Gastrocnemius medialis (tissue), 4 donors: ENCODE measurements around the gene GLI2. TPM values are rescaled to one million over a fixed set of nuclear protein-coding genes. Genes with fewer than 3 reads are reported as not detected.

Source experiments
- ATAC-seq, 2 donors: fragments of 150-250 bp; one replicate each; pipeline ENCODE4 v1.9.1; 2016
- DNase-seq, 2 donors: peaks; one replicate each; pipeline ENCODE4 v3.0.0-alpha.2; 2019
- H3K27ac ChIP-seq, 4 donors: fragments of 200-600 bp; sonication (generic); 1 replicate in 1 of 4; 2 replicates in 3 of 4; pipeline ENCODE4 v1.5.1; 2016 to 2018; ENCODE audit warnings: mild to moderate bottlenecking in 2 of 4, moderate library complexity in 1 of 4
- H3K27me3 ChIP-seq, 3 donors: fragments of 200-600 bp; sonication (generic) in 2 of 3; 1 replicate in 1 of 3; 2 replicates in 2 of 3; pipeline versions ENCODE4 v1.5.1 to v1.6.0; 2016 to 2019; ENCODE audit warnings: mild to moderate bottlenecking in 1 of 3, moderate library complexity in 1 of 3
- H3K36me3 ChIP-seq, 2 donors: fragments of 200-600 bp; sonication (generic) in 1 of 2; one replicate each; pipeline ENCODE4 v1.5.1; 2017 to 2018
- H3K4me1 ChIP-seq, 2 donors: fragments of 200-600 bp; sonication (generic) in 1 of 2; one replicate each; pipeline ENCODE4 v1.5.1; 2016 to 2017; ENCODE audit warnings: mild to moderate bottlenecking in 2 of 2
- H3K4me3 ChIP-seq, 4 donors: fragments of 200-600 bp; sonication (generic) in 3 of 4; 1 replicate in 1 of 4; 2 replicates in 3 of 4; pipeline ENCODE4 v1.5.1; 2016 to 2019; ENCODE audit warnings: mild to moderate bottlenecking in 2 of 4
- H3K9me3 ChIP-seq, 3 donors: fragments of 200-600 bp; sonication (generic) in 2 of 3; 1 replicate in 1 of 3; 2 replicates in 2 of 3; pipeline ENCODE4 v1.5.1; 2016 to 2019
- CTCF ChIP-seq, 5 experiments: fragments of 450-650 bp in 3 of 5; fragments of 200-600 bp in 2 of 5; sonication (generic) in 2 of 5; IDR thresholded peaks in 4 of 5; conservative IDR thresholded peaks in 1 of 5; 1 replicate in 4 of 5; 2 replicates in 1 of 5; pipeline ENCODE4 v1.5.1; 2016 to 2019; ENCODE audit warnings: antibody characterized with exemption in 5 of 5, mild to moderate bottlenecking in 3 of 5, moderate library complexity in 3 of 5
- POLR2A ChIP-seq, 2 donors: fragments of 450-650 bp; IDR thresholded peaks; one replicate each; pipeline ENCODE4 v1.6.1; 2017; ENCODE audit warnings: antibody characterized with exemption in 2 of 2, mild to moderate bottlenecking in 2 of 2, moderate library complexity in 2 of 2
- in situ Hi-C, 4 donors: fragments of 200-750 bp; cut with MboI; loops; one replicate each; pipeline versions ENCODE4 v1.15.0 to v1.8.0; 2017; ENCODE audit warnings: low sequenced_read_pairs in 4 of 4
- intact Hi-C: fragments of 100-400 bp; cut with DNase I; formaldehyde crosslinking; loops from one replicate; pipeline ENCODE4 v1.15.1; 2023; ENCODE audit warnings: low total_unique reads
- total RNA-seq, 4 donors: library from RNA; depleted of rRNA; stranded (reverse); fragments of >200 nt; gene quantifications; one replicate each; pipeline versions ENCODE4 v1.1.0 to v1.2.3, GENCODE V29; 2016

The GLI2 gene
- total RNA-seq, 4 donors from 2014 or later: 0.27 to 0.49 (median 0.29) TPM

- H3K27me3 ChIP-seq: peaks cover 0 to 8% (median 4%) of the 10 kb centered on the region in 3 donors
- intact Hi-C loops: no loop called here
Observed at GRCh38 chr2:120690521-120690920, 45.1 kb upstream of the GLI2 start.

GRCh38 chr2:120691410-120691809 is 44.3 kb upstream of the GLI2 start:
- ATAC-seq (no peak), DNase-seq (no peak)
- in situ Hi-C loops: loop anchor here in 2 of 4 donors (5.0 to 25.0 kb wide), 2 partner anchors 386 to 979 kb away; no protein-coding TSS in a partner anchor
- no peak for TF ChIP-seq CTCF (IDR thresholded peaks at IDR 0.05 in 4 of 5, conservative IDR thresholded peaks at IDR 0.05 in 1 of 5)
- TF ChIP-seq POLR2A (IDR thresholded peaks at IDR 0.05): no peak
- Histone ChIP-seq H3K4me3 (no peak overlapping the region), H3K27ac (no peak overlapping the region), H3K27me3 (peaks cover 0 to 8% (median 4%) of the 10 kb centered on the region in 3 donors), H3K9me3 (no peaks in the 10 kb centered on the region), H3K4me1 (no peaks in the 10 kb centered on the region), H3K36me3 (no peaks in the 10 kb centered on the region)
- intact Hi-C loops: no loop called here

More at GRCh38 chr2:120690521-120690920, 45.1 kb upstream of the GLI2 start:
- TF ChIP-seq POLR2A (IDR thresholded peaks at IDR 0.05) (no peak), CTCF (IDR thresholded peaks at IDR 0.05 in 4 of 5, conservative IDR thresholded peaks at IDR 0.05 in 1 of 5) (no peak)
- in situ Hi-C loops: loop anchor here in 2 of 4 donors (5.0 to 25.0 kb wide), 2 partner anchors 387 to 978 kb away; no protein-coding TSS in a partner anchor
- Histone ChIP-seq H3K4me3 (no peak overlapping the region), H3K9me3 (no peaks in the 10 kb centered on the region), H3K36me3 (no peaks in the 10 kb centered on the region), H3K27ac (no peak overlapping the region), H3K4me1 (no peaks in the 10 kb centered on the region)
- DNase-seq (no peak), ATAC-seq (no peak)

- H3K4me3 ChIP-seq: no peak overlapping the region
- in situ Hi-C loops: loop anchor here in 2 of 4 donors (5.0 to 25.0 kb wide), 2 partner anchors 385 to 980 kb away; no protein-coding TSS in a partner anchor
- intact Hi-C loops: no loop called here
- H3K36me3 ChIP-seq: no peaks in the 10 kb centered on the region
- H3K27me3 ChIP-seq: peaks cover 0 to 8% (median 8%) of the 10 kb centered on the region in 3 donors
- H3K9me3 ChIP-seq: no peaks in the 10 kb centered on the region
- TF ChIP-seq CTCF (IDR thresholded peaks at IDR 0.05 in 4 of 5, conservative IDR thresholded peaks at IDR 0.05 in 1 of 5): no peak
- no peak for TF ChIP-seq POLR2A (IDR thresholded peaks at IDR 0.05)
- no peak for ATAC-seq
- H3K27ac ChIP-seq: no peak overlapping the region
- no peaks in the 10 kb centered on the region for H3K4me1 ChIP-seq
- DNase-seq: no peak
Observed at GRCh38 chr2:120692691-120693090, 43.0 kb upstream of the GLI2 start.

GRCh38 chr2:120693121-120693520 is 42.5 kb upstream of the GLI2 start:
- TF ChIP-seq POLR2A (IDR thresholded peaks at IDR 0.05): no peak
- no peak for TF ChIP-seq CTCF (IDR thresholded peaks at IDR 0.05 in 4 of 5, conservative IDR thresholded peaks at IDR 0.05 in 1 of 5)
- in situ Hi-C loops (loop anchor here in 2 of 4 donors (5.0 to 25.0 kb wide), 2 partner anchors 384 to 981 kb away; no protein-coding TSS in a partner anchor), intact Hi-C loops (no loop called here)
- no peak for ATAC-seq
- H3K9me3 ChIP-seq: no peaks in the 10 kb centered on the region
- H3K27me3 ChIP-seq: peaks cover 0 to 8% (median 8%) of the 10 kb centered on the region in 3 donors
- no peak overlapping the region for H3K27ac ChIP-seq
- no peak for DNase-seq
- H3K4me1 ChIP-seq: no peaks in the 10 kb centered on the region
- no peaks in the 10 kb centered on the region for H3K36me3 ChIP-seq
- no peak overlapping the region for H3K4me3 ChIP-seq
